Astrocyte of the cerebellum (primary cell): ENCODE data around the gene ZCCHC7.

Experiments
- DNase-seq: peaks from one replicate; pipeline ENCODE4 v3.0.0-alpha.2; 2011; ENCODE audit warnings: low read depth
- H3K4me3 ChIP-seq: 2 replicates; pipeline ENCODE4 v1.5.1; 2011; ENCODE audit warnings: mild to moderate bottlenecking, low read depth, low read length, moderate library complexity
- CTCF ChIP-seq: IDR thresholded peaks from 2 replicates; pipeline ENCODE4 v1.5.1; 2012; ENCODE audit warnings: low read length, low read depth, moderate library complexity, mild to moderate bottlenecking; ENCODE audit errors: missing control alignments
- in situ Hi-C: cut with HindIII; loops from 2 replicates; pipeline ENCODE4 v1.10.0; 2017; ENCODE audit warnings: low sequenced_read_pairs

The ZCCHC7 gene

GRCh38 chr9:37382161-37382981 is 262.0 kb downstream of the ZCCHC7 start:
- no peak overlapping the region for H3K4me3 ChIP-seq
- DNase-seq = no peak
- TF ChIP-seq CTCF = no peak
- in situ Hi-C loops = no loop called here

GRCh38 chr9:37382982-37383357 is 262.6 kb downstream of the ZCCHC7 start:
- no peak for TF ChIP-seq CTCF
- no peak overlapping the region for H3K4me3 ChIP-seq
- DNase-seq = no peak
- in situ Hi-C loops = no loop called here

- no peak for TF ChIP-seq CTCF
- in situ Hi-C loops = no loop called here
- no peak for DNase-seq
- no peak overlapping the region for H3K4me3 ChIP-seq
Observed at GRCh38 chr9:37383393-37383792, 263.0 kb downstream of the ZCCHC7 start.

- no peak overlapping the region for H3K4me3 ChIP-seq
- in situ Hi-C loops = no loop called here
- no peak for DNase-seq
- TF ChIP-seq CTCF = no peak
Observed at GRCh38 chr9:37383876-37384746, 263.7 kb downstream of the ZCCHC7 start.

- H3K4me3 ChIP-seq = no peak overlapping the region
- DNase-seq = no peak
- in situ Hi-C loops = no loop called here
- no peak for TF ChIP-seq CTCF
Observed at GRCh38 chr9:37385286-37385685, 264.9 kb downstream of the ZCCHC7 start.

- in situ Hi-C loops = no loop called here
- no peak for TF ChIP-seq CTCF
- DNase-seq = no peak
- H3K4me3 ChIP-seq = no peak overlapping the region
Observed at GRCh38 chr9:37386988-37387387, 266.6 kb downstream of the ZCCHC7 start.
